ENCODE data around the gene WNT3. TPM values are rescaled to one million over a fixed set of nuclear protein-coding genes. Genes with fewer than 3 reads are reported as not detected.

WNT3 gene
- total RNA-seq, 2 experiments from 2014 or later: not detected

DNA sequence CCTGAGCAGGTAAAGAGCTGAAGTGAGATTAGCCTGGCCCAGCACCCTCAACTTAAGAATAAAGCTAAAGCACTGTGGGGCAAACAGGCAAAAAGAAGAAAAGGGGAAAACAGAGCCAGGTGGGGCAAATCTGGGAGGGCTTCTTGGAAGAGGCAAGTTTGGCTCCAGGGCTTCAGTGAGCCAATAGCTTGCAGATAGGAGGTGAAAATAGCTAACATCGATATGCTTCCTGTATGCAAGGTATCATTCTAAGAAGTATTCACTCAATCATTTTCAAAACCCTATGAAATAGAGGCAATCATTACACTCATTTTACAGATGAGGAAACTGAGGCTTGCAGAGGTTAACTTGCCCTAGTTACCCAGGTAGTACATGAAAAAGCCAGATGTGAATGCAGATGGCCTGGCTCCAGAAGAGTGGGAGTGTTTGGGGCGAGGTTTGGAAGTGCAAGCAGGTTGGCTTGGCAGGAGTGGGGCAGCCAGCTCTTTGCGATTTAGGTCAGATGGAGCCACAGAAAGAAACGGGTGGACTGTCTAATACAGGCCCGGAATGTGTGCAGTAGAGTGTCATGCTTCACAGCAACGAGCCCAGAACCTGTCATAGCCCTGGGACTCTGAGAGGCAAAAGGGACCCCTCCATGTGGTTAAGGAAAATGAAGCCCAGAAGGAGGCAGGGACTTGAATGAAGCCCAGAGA lies 5.7 kb downstream of the WNT3 start:
- Mint-ChIP-seq H3K4me3 (no peak overlapping the region), H3K4me1 (ENCODE audit: low read depth) (peaks cover 9% of the 10 kb centered on the region), H3K9me3 (no peaks in the 10 kb centered on the region), H3K27ac (no peak overlapping the region), H3K36me3 (ENCODE audit: low read depth) (no peaks in the 10 kb centered on the region), H3K27me3 (peaks cover 74% of the 10 kb centered on the region)
- no peak for ATAC-seq (ENCODE audit: poor library complexity)
- TF ChIP-seq, protein P1, sequence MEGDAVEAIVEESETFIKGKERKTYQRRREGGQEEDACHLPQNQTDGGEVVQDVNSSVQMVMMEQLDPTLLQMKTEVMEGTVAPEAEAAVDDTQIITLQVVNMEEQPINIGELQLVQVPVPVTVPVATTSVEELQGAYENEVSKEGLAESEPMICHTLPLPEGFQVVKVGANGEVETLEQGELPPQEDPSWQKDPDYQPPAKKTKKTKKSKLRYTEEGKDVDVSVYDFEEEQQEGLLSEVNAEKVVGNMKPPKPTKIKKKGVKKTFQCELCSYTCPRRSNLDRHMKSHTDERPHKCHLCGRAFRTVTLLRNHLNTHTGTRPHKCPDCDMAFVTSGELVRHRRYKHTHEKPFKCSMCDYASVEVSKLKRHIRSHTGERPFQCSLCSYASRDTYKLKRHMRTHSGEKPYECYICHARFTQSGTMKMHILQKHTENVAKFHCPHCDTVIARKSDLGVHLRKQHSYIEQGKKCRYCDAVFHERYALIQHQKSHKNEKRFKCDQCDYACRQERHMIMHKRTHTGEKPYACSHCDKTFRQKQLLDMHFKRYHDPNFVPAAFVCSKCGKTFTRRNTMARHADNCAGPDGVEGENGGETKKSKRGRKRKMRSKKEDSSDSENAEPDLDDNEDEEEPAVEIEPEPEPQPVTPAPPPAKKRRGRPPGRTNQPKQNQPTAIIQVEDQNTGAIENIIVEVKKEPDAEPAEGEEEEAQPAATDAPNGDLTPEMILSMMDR (IDR thresholded peaks at IDR 0.05): no peak
- intact Hi-C loops (cut with DNase I, micrococcal nuclease): no loop called here
- ChIA-PET POLR2A (no interaction called here), CTCF (no interaction called here)
- H3K27me3 ChIP-seq (ENCODE audit: control insufficient read depth in 1 of 2, insufficient read depth in 2 of 2, low read length in 2 of 2): peaks cover 46 to 55% of the 10 kb centered on the region in 2 experiments
- peaks cover 0 to 6% of the 10 kb centered on the region in 2 experiments for H3K9me3 ChIP-seq (ENCODE audit: control insufficient read depth in 1 of 2, insufficient read depth in 1 of 2, low read length in 2 of 2)
- H3K4me1 ChIP-seq (ENCODE audit: insufficient read depth, low read length): peaks cover 4% of the 10 kb centered on the region
- H3K36me3 ChIP-seq (ENCODE audit: insufficient read depth, low read length): no peaks in the 10 kb centered on the region
- no peak overlapping the region for H3K4me3 ChIP-seq (ENCODE audit: low read length)
- no peak for DNase-seq
- no peak overlapping the region for H3K27ac ChIP-seq (ENCODE audit: low read depth in 1 of 2, low read length in 2 of 2)

DNA sequence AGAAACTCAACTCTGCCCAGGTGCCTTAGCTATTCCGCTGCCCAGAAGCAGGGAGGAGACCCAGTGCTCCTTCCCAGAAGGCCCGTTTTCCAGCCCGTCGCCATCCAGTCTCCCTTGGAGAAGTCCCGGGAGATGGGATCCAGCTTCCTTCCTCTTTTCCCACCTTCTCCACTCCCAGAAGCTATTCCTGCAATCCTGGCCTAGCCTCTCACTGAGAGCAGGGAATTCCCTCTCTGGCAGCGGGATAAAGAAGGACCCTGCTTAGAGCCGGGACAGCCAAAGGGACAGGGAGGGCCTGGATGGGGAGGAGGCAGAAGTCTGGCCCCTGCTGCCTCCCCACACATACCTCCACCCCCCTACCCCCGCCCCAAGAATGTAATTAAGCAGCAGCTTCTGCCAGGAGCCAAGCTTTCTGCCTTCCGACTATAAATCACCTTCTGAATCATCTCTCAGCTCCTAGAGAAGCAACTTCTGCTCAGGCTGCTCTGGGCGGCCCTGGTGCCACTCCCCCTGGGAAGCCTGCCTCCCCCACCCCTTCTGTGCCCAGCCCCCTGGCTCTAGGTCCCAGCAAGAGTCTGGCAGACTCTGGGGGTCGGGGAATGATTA lies 6.4 kb downstream of the WNT3 start:
- H3K36me3 ChIP-seq (ENCODE audit: insufficient read depth, low read length): no peaks in the 10 kb centered on the region
- no peak for ATAC-seq (ENCODE audit: poor library complexity)
- Mint-ChIP-seq H3K27ac (no peak overlapping the region), H3K9me3 (no peaks in the 10 kb centered on the region), H3K27me3 (peaks cover 67% of the 10 kb centered on the region), H3K36me3 (ENCODE audit: low read depth) (no peaks in the 10 kb centered on the region), H3K4me1 (ENCODE audit: low read depth) (peaks cover 3% of the 10 kb centered on the region), H3K4me3 (no peak overlapping the region)
- ChIA-PET CTCF (interaction anchor here (0.5 kb wide), 1 partner anchor 16 kb away, joined by 3 read pairs; no protein-coding TSS in a partner anchor), POLR2A (no interaction called here)
- peaks cover 0 to 1% of the 10 kb centered on the region in 2 experiments for H3K9me3 ChIP-seq (ENCODE audit: control insufficient read depth in 1 of 2, insufficient read depth in 1 of 2, low read length in 2 of 2)
- H3K27me3 ChIP-seq (ENCODE audit: control insufficient read depth in 1 of 2, insufficient read depth in 2 of 2, low read length in 2 of 2): peaks cover 39 to 48% of the 10 kb centered on the region in 2 experiments
- H3K4me3 ChIP-seq (ENCODE audit: low read length): no peak overlapping the region
- TF ChIP-seq, protein P1 (IDR thresholded peaks at IDR 0.05): no peak
- DNase-seq: no peak
- no peak overlapping the region for H3K27ac ChIP-seq (ENCODE audit: low read depth in 1 of 2, low read length in 2 of 2)
- intact Hi-C loops (cut with DNase I, micrococcal nuclease): no loop called here
- H3K4me1 ChIP-seq (ENCODE audit: insufficient read depth, low read length): no peaks in the 10 kb centered on the region

DNA sequence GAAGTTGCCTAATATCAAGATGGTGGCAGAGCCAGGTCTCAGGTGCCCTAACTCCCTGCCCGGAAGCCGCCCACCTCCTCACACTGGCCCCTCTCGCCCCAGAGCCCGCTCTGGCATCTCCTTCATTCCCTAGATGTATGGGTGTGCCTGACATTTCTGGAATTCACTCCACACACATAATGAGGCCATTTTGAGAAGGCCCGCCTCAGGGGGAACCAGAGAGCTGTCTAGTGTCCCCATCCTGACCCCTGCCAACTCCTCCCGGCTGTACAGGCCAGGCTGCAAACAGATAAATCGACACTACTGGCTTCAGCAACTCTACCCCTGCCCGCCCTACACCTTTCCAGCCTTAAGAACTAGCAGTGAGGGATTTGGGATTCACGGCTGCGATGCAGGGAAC lies 7.7 kb downstream of the WNT3 start:
- no peaks in the 10 kb centered on the region for H3K4me1 Mint-ChIP-seq (ENCODE audit: low read depth)

More for the DNA sequence above, 7.7 kb downstream of the WNT3 start:
- Mint-ChIP-seq H3K36me3 (ENCODE audit: low read depth) (no peaks in the 10 kb centered on the region), H3K9me3 (no peaks in the 10 kb centered on the region), H3K4me3 (no peak overlapping the region), H3K27me3 (peaks cover 55% of the 10 kb centered on the region), H3K27ac (no peak overlapping the region)
- Histone ChIP-seq H3K9me3 (ENCODE audit: control insufficient read depth in 1 of 2, insufficient read depth in 1 of 2, low read length in 2 of 2) (no peaks in the 10 kb centered on the region), H3K4me3 (ENCODE audit: low read length) (no peak overlapping the region), H3K36me3 (ENCODE audit: insufficient read depth, low read length) (no peaks in the 10 kb centered on the region), H3K27ac (ENCODE audit: low read depth in 1 of 2, low read length in 2 of 2) (no peak overlapping the region), H3K4me1 (ENCODE audit: insufficient read depth, low read length) (no peaks in the 10 kb centered on the region), H3K27me3 (ENCODE audit: control insufficient read depth in 1 of 2, insufficient read depth in 2 of 2, low read length in 2 of 2) (peaks cover 27 to 36% of the 10 kb centered on the region in 2 experiments)
- TF ChIP-seq, protein P1 (IDR thresholded peaks at IDR 0.05): no peak
- ATAC-seq (ENCODE audit: poor library complexity) (no peak), DNase-seq (no peak)
- intact Hi-C loops (cut with DNase I, micrococcal nuclease): no loop called here
- ChIA-PET CTCF (interaction anchor here (0.8 kb wide), 1 partner anchor 1861 kb away, joined by 3 read pairs; no protein-coding TSS in a partner anchor), POLR2A (no interaction called here)
